Lower lobe of right lung (tissue), 2 donors: ENCODE measurements around the gene C10orf120. TPM values are rescaled to one million over a fixed set of nuclear protein-coding genes. Genes with fewer than 3 reads are reported as not detected.

Experiments
- ATAC-seq, 2 donors: fragments of 200-7000 bp; cut with Tn5 transposase; one replicate each; pipeline ENCODE4 v1.9.1; 2020 to 2022; ENCODE audit warnings: mild to moderate bottlenecking in 2 of 2, moderate library complexity in 2 of 2
- DNase-seq: peaks from one replicate; pipeline ENCODE4 v3.0.0-alpha.2; 2020
- H3K27ac ChIP-seq: fragments of 200-600 bp; one replicate; pipeline ENCODE4 v1.8.0; 2022
- H3K27me3 ChIP-seq: fragments of 200-600 bp; one replicate; pipeline ENCODE4 v1.8.0; 2022; ENCODE audit warnings: low read depth
- H3K36me3 ChIP-seq: fragments of 200-600 bp; one replicate; pipeline ENCODE4 v1.8.0; 2022; ENCODE audit warnings: mild to moderate bottlenecking
- H3K4me1 ChIP-seq: fragments of 200-600 bp; one replicate; pipeline ENCODE4 v1.8.0; 2022
- H3K4me3 ChIP-seq: fragments of 200-600 bp; one replicate; pipeline ENCODE4 v1.8.0; 2022; ENCODE audit warnings: mild to moderate bottlenecking
- H3K9me3 ChIP-seq: fragments of 200-600 bp; one replicate; pipeline ENCODE4 v1.8.0; 2022
- CTCF ChIP-seq: fragments of 200-600 bp; IDR thresholded peaks from one replicate; pipeline ENCODE4 v1.8.0; 2022; ENCODE audit warnings: antibody characterized with exemption, mild to moderate bottlenecking
- intact Hi-C: fragments of 100-400 bp; cut with DNase I; formaldehyde crosslinking; loops from one replicate; pipeline ENCODE4 v1.11.0; 2022
- total RNA-seq: library from RNA; stranded (reverse); fragmentation: NEBNext Ultra II Directional; extraction: Animal tissue kit (Norgen Biotek cat#: 25700); gene quantifications from one replicate; pipeline ENCODE4 v1.2.1, GENCODE V29; 2021
- donor health status: DM: no; HTN: yes; CAD: no; lungs with severe emphysema.

Gene C10orf120
- total RNA-seq, 1 donor from 2014 or later, result not detected

- DNase-seq (no peak), ATAC-seq (no peak)
- peaks cover 12% of the 10 kb centered on the region for H3K27me3 ChIP-seq
- intact Hi-C loops, result no loop called here
- no peaks in the 10 kb centered on the region for H3K9me3 ChIP-seq
- no peaks in the 10 kb centered on the region for H3K4me1 ChIP-seq
- no peak for TF ChIP-seq CTCF
- H3K4me3 ChIP-seq, result no peak overlapping the region
- no peak overlapping the region for H3K27ac ChIP-seq
- H3K36me3 ChIP-seq, result no peaks in the 10 kb centered on the region
Measured at GRCh38 chr10:122713091-122713885, 13.6 kb upstream of the C10orf120 start.

GRCh38 chr10:122710576-122710975 is 10.9 kb upstream of the C10orf120 start:
- intact Hi-C loops, result no loop called here
- H3K27me3 ChIP-seq, result peaks cover 8% of the 10 kb centered on the region
- H3K36me3 ChIP-seq, result no peaks in the 10 kb centered on the region
- no peak for TF ChIP-seq CTCF
- DNase-seq (no peak), ATAC-seq (no peak)
- H3K27ac ChIP-seq, result no peak overlapping the region
- H3K4me3 ChIP-seq, result no peak overlapping the region
- H3K4me1 ChIP-seq, result no peaks in the 10 kb centered on the region
- no peaks in the 10 kb centered on the region for H3K9me3 ChIP-seq

- H3K27ac ChIP-seq, result no peak overlapping the region
- H3K36me3 ChIP-seq, result no peaks in the 10 kb centered on the region
- no peak for TF ChIP-seq CTCF
- H3K4me3 ChIP-seq, result no peak overlapping the region
- ATAC-seq (no peak), DNase-seq (no peak)
- H3K27me3 ChIP-seq, result peaks cover 2% of the 10 kb centered on the region
- H3K4me1 ChIP-seq, result no peaks in the 10 kb centered on the region
- intact Hi-C loops, result no loop called here
- H3K9me3 ChIP-seq, result no peaks in the 10 kb centered on the region
Measured at GRCh38 chr10:122709971-122710370, 10.3 kb upstream of the C10orf120 start.

GRCh38 chr10:122707535-122707934 is 7.9 kb upstream of the C10orf120 start:
- Histone ChIP-seq H3K27me3 (no peaks in the 10 kb centered on the region), H3K36me3 (no peaks in the 10 kb centered on the region), H3K4me3 (no peak overlapping the region), H3K27ac (no peak overlapping the region), H3K4me1 (no peaks in the 10 kb centered on the region), H3K9me3 (no peaks in the 10 kb centered on the region)
- intact Hi-C loops, result no loop called here
- DNase-seq (no peak), ATAC-seq (no peak)
- no peak for TF ChIP-seq CTCF

- intact Hi-C loops, result no loop called here
- DNase-seq (no peak), ATAC-seq (no peak)
- no peaks in the 10 kb centered on the region for H3K4me1 ChIP-seq
- no peak overlapping the region for H3K4me3 ChIP-seq
- H3K27ac ChIP-seq, result no peak overlapping the region
- H3K27me3 ChIP-seq, result no peaks in the 10 kb centered on the region
- H3K9me3 ChIP-seq, result no peaks in the 10 kb centered on the region
- H3K36me3 ChIP-seq, result no peaks in the 10 kb centered on the region
- TF ChIP-seq CTCF, result no peak
Measured at GRCh38 chr10:122706947-122707346, 7.3 kb upstream of the C10orf120 start.
